K562 (cell line): ENCODE data around the gene KRT34.

Source experiments
- ATF1 ChIP-seq, 2 experiments: fragments of 450-650 bp in 1 of 2; IDR thresholded peaks; 2 replicates each; pipeline ENCODE4 v1.6.1; 2016; ENCODE audit warnings: missing compliant biosample characterization in 1 of 2, missing genetic modification characterization in 1 of 2
- DPF2 ChIP-seq: fragments of 450-650 bp; IDR thresholded peaks from 2 replicates; pipeline ENCODE4 v1.6.1; 2016
- E2F8 ChIP-seq: fragments of 450-650 bp; IDR thresholded peaks from 2 replicates; pipeline ENCODE4 v1.7.1; 2018; ENCODE audit warnings: mild to moderate bottlenecking, low read depth; ENCODE audit not compliant: partially characterized antibody
- POLR2A ChIP-seq: fragments of 450-650 bp; conservative IDR thresholded peaks from 2 replicates; pipeline ENCODE4 v1.6.1; 2016
- RBBP5 ChIP-seq: fragments of 200-600 bp; sonication (generic); IDR thresholded peaks from 2 replicates; pipeline ENCODE4 v1.6.1; 2012; ENCODE audit warnings: borderline replicate concordance, mild to moderate bottlenecking, low read length, control low read depth, inconsistent platforms; ENCODE audit not compliant: insufficient read depth, poor library complexity, severe bottlenecking
- SAP30 ChIP-seq: fragments of 200-600 bp; sonication (generic); IDR thresholded peaks from 2 replicates; pipeline ENCODE4 v1.6.1; 2012; ENCODE audit warnings: borderline replicate concordance, low read depth, mild to moderate bottlenecking, moderate library complexity, low read length, control low read depth, inconsistent platforms; ENCODE audit not compliant: insufficient read depth, poor library complexity, severe bottlenecking
- YY1 ChIP-seq, 3 experiments: IDR thresholded peaks; 2 replicates each; pipeline ENCODE4 v1.6.1; 2011; ENCODE audit warnings: low read length in 2 of 3, mild to moderate bottlenecking in 2 of 3, moderate library complexity in 2 of 3, borderline replicate concordance in 1 of 3, control low read depth in 1 of 3, low read depth in 1 of 3; ENCODE audit not compliant: insufficient read depth in 3 of 3, insufficient replicate concordance in 2 of 3, control insufficient read depth in 1 of 3, insufficient read length in 1 of 3; ENCODE audit errors: extremely low read depth in 1 of 3

GRCh38 chr17:41413353-41413957 is 31.3 kb upstream of the KRT34 start:
- no peak for TF ChIP-seq SAP30
- no peak for TF ChIP-seq DPF2
- TF ChIP-seq ATF1 (CRISPR knock-in tag; IDR thresholded peaks at IDR 0.05) = no peak
- TF ChIP-seq ATF1 (tag; IDR thresholded peaks at IDR 0.05) = no peak
- no peak for TF ChIP-seq YY1 (IDR thresholded peaks at IDR 0.05; ENCODE audit: borderline replicate concordance in 1 of 3, control insufficient read depth in 1 of 3, extremely low read depth in 1 of 3, insufficient read depth in 3 of 3, insufficient read length in 1 of 3, insufficient replicate concordance in 2 of 3, low read depth in 1 of 3, low read length in 2 of 3)
- no peak for TF ChIP-seq POLR2A
- no peak for TF ChIP-seq E2F8
- no peak for TF ChIP-seq RBBP5
